SU-DHL-6 (cell line): ENCODE data around the gene BABAM1.

ENCODE experiments used
- H2AFZ ChIP-seq: fragments of 200-600 bp; sonication (generic); 2 replicates; pipeline ENCODE4 v1.6.1; 2014; ENCODE audit warnings: low read depth, mild to moderate bottlenecking, moderate library complexity, mixed read lengths, antibody characterized with exemption, low read length; ENCODE audit not compliant: severe bottlenecking
- H3F3A ChIP-seq: fragments of 200-600 bp; shearing (Covaris generic); 2 replicates; pipeline ENCODE4 v1.6.0; 2016; ENCODE audit warnings: antibody characterized with exemption, mild to moderate bottlenecking; ENCODE audit not compliant: insufficient read depth
- H3K27ac ChIP-seq: fragments of 200-600 bp; sonication (generic); 2 replicates; pipeline ENCODE4 v1.5.1; 2016; ENCODE audit warnings: low read depth, mild to moderate bottlenecking, low read length, moderate library complexity, mixed read lengths
- H3K27me3 ChIP-seq: fragments of 200-600 bp; sonication (generic), shearing (Covaris generic); 2 replicates; pipeline ENCODE4 v1.6.0; 2014; ENCODE audit warnings: mild to moderate bottlenecking, low read length
- H3K36me3 ChIP-seq: fragments of 200-600 bp; sonication (generic); 2 replicates; pipeline ENCODE4 v1.6.1; 2014; ENCODE audit warnings: mild to moderate bottlenecking, low read length, mixed read lengths
- H3K4me2 ChIP-seq: fragments of 300-600, 200-600 bp; shearing (Covaris generic), sonication (generic); 2 replicates; pipeline ENCODE4 v1.6.0; 2014; ENCODE audit warnings: low read length, low read depth, mild to moderate bottlenecking; ENCODE audit not compliant: poor library complexity, severe bottlenecking
- H3K4me3 ChIP-seq: fragments of 200-600 bp; sonication (generic); 2 replicates; pipeline ENCODE4 v1.5.1; 2014; ENCODE audit warnings: antibody characterized with exemption, low read length, mild to moderate bottlenecking, mixed read lengths; ENCODE audit not compliant: insufficient read depth, poor library complexity, severe bottlenecking
- H3K79me2 ChIP-seq: fragments of 200-600 bp; sonication (generic); 2 replicates; pipeline ENCODE4 v1.6.1; 2014; ENCODE audit warnings: mild to moderate bottlenecking, low read length, moderate library complexity; ENCODE audit not compliant: insufficient read depth
- H3K9ac ChIP-seq: fragments of 200-600 bp; sonication (generic); 2 replicates; pipeline ENCODE4 v1.7.0; 2014; ENCODE audit warnings: mild to moderate bottlenecking, low read length
- H3K9me2 ChIP-seq: fragments of 200-600 bp; sonication (generic); replicated peaks from 2 replicates; pipeline ENCODE4 v1.6.1; 2014; ENCODE audit warnings: low read length; ENCODE audit not compliant: insufficient read depth
- H3K9me3 ChIP-seq: fragments of 200-600 bp; sonication (generic); 2 replicates; pipeline ENCODE4 v1.6.1; 2014; ENCODE audit warnings: low read length, mixed read lengths; ENCODE audit not compliant: insufficient read depth
- H4K20me1 ChIP-seq: fragments of 200-600 bp; sonication (generic); 2 replicates; pipeline ENCODE4 v1.6.1; 2014; ENCODE audit warnings: low read depth, mild to moderate bottlenecking, antibody characterized with exemption, low read length, moderate library complexity, mixed read lengths
- CTCF ChIP-seq: fragments of 200-600 bp; sonication (generic); IDR thresholded peaks from one replicate; pipeline ENCODE4 v1.5.1; 2017; ENCODE audit warnings: antibody characterized with exemption, mild to moderate bottlenecking, low read length, moderate library complexity; ENCODE audit not compliant: insufficient read depth, poor library complexity, severe bottlenecking
- EZH2phosphoT487 ChIP-seq: fragments of 200-600 bp; sonication (generic), shearing (Covaris generic); conservative IDR thresholded peaks from 2 replicates; pipeline ENCODE4 v1.6.1; 2018; ENCODE audit warnings: mild to moderate bottlenecking, antibody characterized with exemption, low read length, moderate library complexity, mixed read lengths

The BABAM1 gene

GRCh38 chr19:17283504-17283996 is 16.3 kb downstream of the BABAM1 start:
- Histone ChIP-seq H3K36me3 (peaks cover 20% of the 10 kb centered on the region), H3K9ac (no peak overlapping the region), H3K9me3 (no peaks in the 10 kb centered on the region), H2AFZ (no peak overlapping the region), H3K4me2 (no peak overlapping the region), H3K27ac (no peak overlapping the region), H4K20me1 (peaks cover 7% of the 10 kb centered on the region; the same call in 1 of the 2 replicates), H3F3A (peaks cover 21% of the 10 kb centered on the region), H3K9me2 (no peaks in the 10 kb centered on the region), H3K27me3 (no peaks in the 10 kb centered on the region), H3K4me3 (no peak overlapping the region), H3K79me2 (peaks cover 16% of the 10 kb centered on the region)
- TF ChIP-seq CTCF (no peak), EZH2phosphoT487 (no peak)

DNA sequence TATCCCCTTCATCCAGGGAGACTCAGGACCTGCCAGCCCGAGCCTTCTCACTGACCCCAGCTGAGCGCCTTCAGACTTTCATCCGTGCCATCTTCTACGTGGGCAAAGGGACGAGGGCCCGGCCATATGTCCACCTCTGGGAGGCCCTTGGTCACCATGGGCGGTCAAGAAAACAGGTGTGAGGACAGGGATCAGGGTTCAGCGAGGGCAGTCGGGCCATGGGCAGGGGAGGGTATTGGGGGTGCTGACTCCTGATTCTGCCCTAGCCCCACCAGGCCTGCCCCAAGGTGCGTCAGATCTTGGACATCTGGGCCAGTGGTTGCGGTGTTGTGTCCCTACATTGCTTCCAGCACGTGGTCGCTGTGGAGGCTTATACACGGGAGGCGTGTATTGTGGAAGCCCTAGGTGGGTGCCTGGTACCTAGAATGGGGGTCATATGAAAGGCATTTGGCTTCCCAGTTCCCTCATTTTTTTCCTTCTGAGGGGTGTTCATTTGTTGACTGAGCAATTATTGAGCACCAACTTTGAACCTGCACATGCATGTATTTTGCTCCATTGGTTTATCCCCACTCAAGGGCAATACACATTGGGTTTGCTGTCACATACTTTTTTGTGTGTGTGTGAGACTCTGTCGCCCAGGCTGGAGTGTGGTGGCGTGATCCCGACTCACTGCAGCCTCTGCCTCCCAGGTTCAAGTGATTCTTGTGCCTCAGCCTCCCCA is 18.3 kb downstream of the BABAM1 start:
- Histone ChIP-seq H3K9me2 (no peaks in the 10 kb centered on the region), H3K4me2 (no peak overlapping the region), H3K79me2 (peaks cover 16% of the 10 kb centered on the region), H3K36me3 (peaks cover 20% of the 10 kb centered on the region), H2AFZ (no peak overlapping the region), H3K4me3 (no peak overlapping the region), H3K9ac (no peak overlapping the region), H4K20me1 (peaks cover 7% of the 10 kb centered on the region; the same call in 1 of the 2 replicates), H3K27ac (no peak overlapping the region), H3K27me3 (no peaks in the 10 kb centered on the region), H3K9me3 (no peaks in the 10 kb centered on the region), H3F3A (peaks cover 17% of the 10 kb centered on the region)
- no peak for TF ChIP-seq EZH2phosphoT487
- no peak for TF ChIP-seq CTCF

DNA sequence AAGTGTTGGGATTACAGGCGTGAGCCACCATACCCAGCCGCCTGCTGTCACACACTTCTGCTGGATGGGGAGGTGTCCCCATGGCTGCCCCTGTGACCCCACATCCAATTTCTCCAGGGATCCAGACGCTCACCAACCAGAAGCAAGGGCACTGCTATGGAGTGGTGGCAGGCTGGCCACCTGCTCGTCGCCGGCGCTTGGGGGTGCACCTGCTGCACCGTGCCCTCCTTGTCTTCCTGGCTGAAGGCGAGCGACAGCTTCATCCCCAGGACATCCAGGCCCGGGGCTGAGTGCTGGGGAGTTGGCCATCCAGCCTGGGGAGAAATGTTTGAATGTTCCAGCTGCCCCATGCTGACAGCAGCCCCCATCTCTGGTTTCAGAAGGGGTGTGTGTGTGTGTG is 19.0 kb downstream of the BABAM1 start:
- no peak overlapping the region for H3K9ac ChIP-seq
- H3F3A ChIP-seq: peaks cover 11% of the 10 kb centered on the region
- H3K4me3 ChIP-seq: no peak overlapping the region
- no peaks in the 10 kb centered on the region for H3K9me2 ChIP-seq
- no peak for TF ChIP-seq CTCF
- no peak for TF ChIP-seq EZH2phosphoT487
- peaks cover 20% of the 10 kb centered on the region for H3K36me3 ChIP-seq
- H3K27ac ChIP-seq: no peak overlapping the region
- H2AFZ ChIP-seq: no peak overlapping the region
- H3K27me3 ChIP-seq: no peaks in the 10 kb centered on the region
- peaks cover 16% of the 10 kb centered on the region for H3K79me2 ChIP-seq
- H3K4me2 ChIP-seq: no peak overlapping the region
- peaks cover 7% of the 10 kb centered on the region; the same call in 1 of the 2 replicates for H4K20me1 ChIP-seq
- no peaks in the 10 kb centered on the region for H3K9me3 ChIP-seq
